AG09309 (cell line): ENCODE data around the gene KRT80.
A peak's percentile ranks its signal among the peaks of the same experiment; 100 is the strongest.

Source experiments
- DNase-seq: peaks from one replicate; pipeline ENCODE4 v3.0.0-alpha.2; 2010; ENCODE audit warnings: low read depth
- H3K4me3 ChIP-seq: 2 replicates; pipeline ENCODE4 v1.5.1; 2011; ENCODE audit warnings: mild to moderate bottlenecking, low read depth, low read length, moderate library complexity; ENCODE audit not compliant: control insufficient read depth
- TF ChIP-seq, protein P1 (sequence below): IDR thresholded peaks from 2 replicates; pipeline ENCODE4 v1.5.1; 2011; ENCODE audit warnings: mild to moderate bottlenecking, low read depth, low read length, inconsistent platforms; ENCODE audit not compliant: insufficient read depth, control insufficient read depth; ENCODE audit errors: missing control alignments

Gene KRT80

DNA sequence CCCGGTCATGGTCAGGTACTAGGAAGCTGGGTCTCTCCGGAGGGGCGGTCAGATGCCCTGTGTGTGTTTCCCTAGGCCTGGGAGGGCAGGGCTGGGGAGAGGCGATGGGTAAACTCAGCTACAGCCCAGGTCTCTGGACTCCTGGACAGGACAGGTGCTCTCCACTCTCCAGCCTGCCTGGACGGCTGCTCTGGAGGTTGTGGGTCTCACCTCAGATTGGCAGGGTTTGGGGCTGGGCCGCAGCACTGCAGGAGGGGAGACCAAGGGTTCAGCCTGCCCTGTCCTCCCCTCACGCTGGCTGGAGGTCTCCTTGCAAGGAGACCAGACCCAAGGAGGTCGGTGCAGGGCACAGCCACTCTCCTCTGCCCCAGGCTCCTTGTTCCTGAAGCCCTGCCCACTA, 7.8 kb downstream of the KRT80 start:
- H3K4me3 ChIP-seq: no peak overlapping the region
- DNase-seq: no peak
- TF ChIP-seq, protein P1, sequence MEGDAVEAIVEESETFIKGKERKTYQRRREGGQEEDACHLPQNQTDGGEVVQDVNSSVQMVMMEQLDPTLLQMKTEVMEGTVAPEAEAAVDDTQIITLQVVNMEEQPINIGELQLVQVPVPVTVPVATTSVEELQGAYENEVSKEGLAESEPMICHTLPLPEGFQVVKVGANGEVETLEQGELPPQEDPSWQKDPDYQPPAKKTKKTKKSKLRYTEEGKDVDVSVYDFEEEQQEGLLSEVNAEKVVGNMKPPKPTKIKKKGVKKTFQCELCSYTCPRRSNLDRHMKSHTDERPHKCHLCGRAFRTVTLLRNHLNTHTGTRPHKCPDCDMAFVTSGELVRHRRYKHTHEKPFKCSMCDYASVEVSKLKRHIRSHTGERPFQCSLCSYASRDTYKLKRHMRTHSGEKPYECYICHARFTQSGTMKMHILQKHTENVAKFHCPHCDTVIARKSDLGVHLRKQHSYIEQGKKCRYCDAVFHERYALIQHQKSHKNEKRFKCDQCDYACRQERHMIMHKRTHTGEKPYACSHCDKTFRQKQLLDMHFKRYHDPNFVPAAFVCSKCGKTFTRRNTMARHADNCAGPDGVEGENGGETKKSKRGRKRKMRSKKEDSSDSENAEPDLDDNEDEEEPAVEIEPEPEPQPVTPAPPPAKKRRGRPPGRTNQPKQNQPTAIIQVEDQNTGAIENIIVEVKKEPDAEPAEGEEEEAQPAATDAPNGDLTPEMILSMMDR: no peak

DNA sequence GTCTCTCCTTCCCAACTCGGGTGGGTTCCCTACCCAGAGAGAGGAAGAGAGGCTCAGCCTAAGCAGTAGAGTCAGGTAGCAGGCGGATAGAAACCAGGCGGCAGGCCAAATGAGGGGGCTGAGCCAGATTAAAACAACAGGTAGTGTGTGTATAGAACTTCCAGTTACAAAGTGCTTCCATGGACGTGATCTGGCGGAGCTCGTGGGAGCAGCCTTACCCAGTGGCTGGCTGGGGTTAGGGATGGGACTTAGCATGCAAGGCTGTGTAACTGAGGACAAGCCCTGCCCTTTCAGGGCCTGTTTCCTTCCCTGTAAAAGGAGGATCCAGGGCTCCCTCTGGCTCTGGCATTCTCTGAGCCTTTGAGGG, 8.3 kb downstream of the KRT80 start:
- no peak overlapping the region for H3K4me3 ChIP-seq
- DNase-seq: no peak
- TF ChIP-seq, protein P1: no peak

DNA sequence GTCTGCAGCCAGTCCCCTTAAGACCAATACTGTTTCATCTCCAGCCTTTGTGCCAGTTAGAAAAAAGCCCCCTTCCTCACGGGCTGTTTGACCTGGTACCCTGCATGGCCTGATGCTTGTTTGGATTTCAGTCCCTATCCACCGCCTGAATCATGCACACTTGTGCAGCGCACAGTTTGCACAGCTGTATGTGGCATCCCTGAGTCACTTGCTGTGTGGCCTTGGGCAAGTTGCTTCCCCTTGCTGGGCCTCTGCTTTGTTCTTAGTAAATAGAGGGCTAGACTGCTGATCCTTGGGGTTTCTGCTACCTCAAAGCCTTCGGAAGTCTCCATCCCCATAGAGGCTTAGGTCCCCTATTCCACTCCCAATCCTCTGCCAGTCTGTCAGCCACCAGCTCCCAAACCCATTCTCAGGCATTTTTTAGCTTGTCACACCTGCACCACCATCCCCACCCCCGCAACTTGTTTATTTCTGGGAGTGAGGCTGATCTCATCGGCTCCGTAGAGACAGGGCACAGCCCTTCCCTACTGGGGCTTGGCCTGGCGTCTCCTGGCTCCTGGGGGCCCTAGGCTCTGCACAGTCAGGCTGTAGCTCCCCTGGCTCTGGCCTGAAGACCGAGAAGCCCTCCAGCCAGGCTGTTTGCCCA, 8.8 kb downstream of the KRT80 start:
- H3K4me3 ChIP-seq: no peak overlapping the region
- TF ChIP-seq, protein P1: no peak
- no peak for DNase-seq

DNA sequence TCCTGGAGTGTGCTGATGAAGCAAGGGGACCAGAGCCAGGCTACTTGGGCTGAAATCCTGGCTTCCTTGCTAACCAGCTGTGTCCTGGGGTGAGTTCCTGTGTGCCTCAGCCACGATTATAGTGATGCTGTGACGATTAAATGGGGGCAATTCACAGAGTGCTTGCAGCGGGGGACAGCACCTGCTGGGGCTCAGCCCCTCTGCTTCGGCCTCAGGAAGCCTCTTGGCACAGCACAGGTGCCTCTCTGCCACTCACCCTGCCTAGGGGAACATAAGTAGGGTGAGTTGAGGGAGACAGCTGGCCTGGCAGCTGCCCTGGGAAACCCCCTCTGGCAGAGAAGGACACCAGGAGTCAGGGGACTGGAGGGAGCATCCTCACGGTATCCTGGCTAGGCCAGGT, 9.4 kb downstream of the KRT80 start:
- no peak for DNase-seq
- H3K4me3 ChIP-seq: no peak overlapping the region
- TF ChIP-seq, protein P1: no peak

DNA sequence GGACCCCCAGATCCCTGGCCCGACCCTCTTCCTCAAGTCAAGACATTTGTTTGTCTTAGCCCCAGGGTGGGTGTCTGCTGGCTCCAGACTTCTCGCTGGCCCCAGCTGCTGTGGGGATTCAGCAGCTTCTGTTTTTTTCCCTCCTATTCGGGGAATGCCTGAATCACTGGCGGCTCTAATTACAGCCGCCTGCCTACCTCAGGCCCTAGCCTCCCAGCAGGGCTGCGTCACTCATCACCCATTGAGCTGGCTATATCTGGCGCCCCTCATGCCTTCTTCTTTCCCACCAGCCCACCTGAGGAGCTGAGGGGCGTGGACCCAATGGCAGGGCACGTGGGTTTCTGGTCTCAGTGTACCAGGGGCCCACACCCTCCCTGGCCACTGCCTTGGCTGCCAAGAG, 10.1 kb downstream of the KRT80 start:
- TF ChIP-seq, protein P1: no peak
- DNase-seq: peak; percentile 29
- H3K4me3 ChIP-seq: no peak overlapping the region

DNA sequence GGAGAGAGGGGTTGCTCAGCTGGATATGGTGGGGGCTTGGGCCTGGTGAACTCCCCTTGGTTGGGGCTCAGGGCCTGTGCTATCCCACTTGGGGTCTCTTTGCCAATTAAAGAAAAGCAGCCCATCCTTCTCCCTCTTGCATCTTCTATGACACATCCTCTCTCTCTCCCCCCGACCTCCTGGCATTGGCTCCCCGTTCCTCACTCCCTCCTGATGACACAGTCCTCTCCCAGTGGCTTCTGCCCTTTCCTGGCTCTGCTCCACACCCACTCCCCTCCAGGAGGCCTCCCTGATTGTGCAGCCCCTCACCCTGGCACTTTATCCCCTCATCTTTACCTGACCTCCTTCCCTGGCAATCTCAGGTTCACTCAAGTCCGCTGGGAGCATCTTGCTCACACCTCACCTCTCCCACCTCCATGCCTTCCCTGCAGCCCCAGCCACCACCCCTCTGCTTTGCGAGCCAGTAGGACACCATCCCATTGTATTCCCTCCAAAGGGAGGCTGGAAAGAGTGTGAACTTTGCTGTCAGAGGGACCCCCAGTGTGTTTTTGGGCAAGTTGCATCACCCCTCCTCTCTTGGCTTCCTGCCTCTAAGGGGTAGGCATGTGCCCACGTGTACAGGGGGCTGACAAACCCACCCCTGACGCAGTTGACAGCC, 10.7 kb downstream of the KRT80 start:
- no peak for DNase-seq
- TF ChIP-seq, protein P1: no peak
- H3K4me3 ChIP-seq: no peak overlapping the region
